HEK293T (cell line): Measurements from ENCODE around the gene SMARCD1.

Source experiments
- CTCF ChIA-PET: fragments of 350-600 bp; formaldehyde crosslinking; extraction: SDS; loops from one replicate; lab custom pipeline; 2021; ENCODE audit warnings: antibody characterized with exemption, inconsistent platforms; lab: Yijun Ruan, JAX
- POLR2A ChIA-PET: fragments of 350-600 bp; formaldehyde crosslinking; extraction: SDS; loops from one replicate; lab custom pipeline; 2020; ENCODE audit warnings: antibody characterized with exemption, inconsistent platforms; lab: Yijun Ruan, JAX
- DNase-seq: peaks from one replicate; pipeline ENCODE4 v3.0.0; 2012; ENCODE audit warnings: mixed read lengths; ENCODE audit errors: extremely low spot score
- ARNT ChIP-seq: fragments of 450-650 bp; IDR thresholded peaks from 2 replicates; pipeline ENCODE4 v1.6.1; 2017; ENCODE audit warnings: mild to moderate bottlenecking
- BHLHE40 ChIP-seq: fragments of 450-650 bp; IDR thresholded peaks from 2 replicates; pipeline ENCODE4 v1.6.1; 2016; ENCODE audit warnings: mild to moderate bottlenecking, moderate library complexity, borderline replicate concordance
- CTBP1 ChIP-seq: fragments of 450-650 bp; IDR thresholded peaks from 2 replicates; pipeline ENCODE4 v1.6.1; 2016; ENCODE audit warnings: borderline replicate concordance
- ELF4 ChIP-seq: fragments of 450-650 bp; IDR thresholded peaks from 2 replicates; pipeline ENCODE4 v1.6.1; 2017; ENCODE audit warnings: antibody characterized with exemption
- FOXA1 ChIP-seq: fragments of 450-650 bp; IDR thresholded peaks from 2 replicates; pipeline ENCODE4 v1.6.1; 2016; ENCODE audit warnings: mild to moderate bottlenecking
- FOXK2 ChIP-seq: fragments of 450-650 bp; IDR thresholded peaks from 2 replicates; pipeline ENCODE4 v1.6.1; 2016; ENCODE audit warnings: mild to moderate bottlenecking
- FOXM1 ChIP-seq: fragments of 450-650 bp; IDR thresholded peaks from 2 replicates; pipeline ENCODE4 v1.6.1; 2017; ENCODE audit warnings: mild to moderate bottlenecking, borderline replicate concordance
- HDGF ChIP-seq: fragments of 450-650 bp; IDR thresholded peaks from 2 replicates; pipeline ENCODE4 v1.6.1; 2017; ENCODE audit warnings: antibody characterized with exemption, borderline replicate concordance
- L3MBTL2 ChIP-seq: fragments of 450-650 bp; conservative IDR thresholded peaks from 2 replicates; pipeline ENCODE4 v1.6.1; 2016; ENCODE audit warnings: mild to moderate bottlenecking
- LEF1 ChIP-seq: fragments of 450-650 bp; IDR thresholded peaks from 2 replicates; pipeline ENCODE4 v1.6.1; 2017; ENCODE audit warnings: mild to moderate bottlenecking, borderline replicate concordance
- NFRKB ChIP-seq: fragments of 450-650 bp; IDR thresholded peaks from 2 replicates; pipeline ENCODE4 v1.6.1; 2016; ENCODE audit warnings: mild to moderate bottlenecking, moderate library complexity
- SP1 ChIP-seq: fragments of 450-650 bp; IDR thresholded peaks from 2 replicates; pipeline ENCODE4 v1.6.1; 2017
- SUZ12 ChIP-seq: fragments of 450-650 bp; IDR thresholded peaks from 2 replicates; pipeline ENCODE4 v1.6.1; 2016; ENCODE audit warnings: mild to moderate bottlenecking
- TARDBP ChIP-seq: fragments of 450-650 bp; IDR thresholded peaks from 2 replicates; pipeline ENCODE4 v1.6.1; 2016
- ZNF384 ChIP-seq: fragments of 450-650 bp; IDR thresholded peaks from 2 replicates; pipeline ENCODE4 v1.6.1; 2016
- TF ChIP-seq, protein P1 (sequence below): fragments of 450-650 bp; IDR thresholded peaks from 2 replicates; pipeline ENCODE4 v1.6.1; 2016

Gene SMARCD1

DNA sequence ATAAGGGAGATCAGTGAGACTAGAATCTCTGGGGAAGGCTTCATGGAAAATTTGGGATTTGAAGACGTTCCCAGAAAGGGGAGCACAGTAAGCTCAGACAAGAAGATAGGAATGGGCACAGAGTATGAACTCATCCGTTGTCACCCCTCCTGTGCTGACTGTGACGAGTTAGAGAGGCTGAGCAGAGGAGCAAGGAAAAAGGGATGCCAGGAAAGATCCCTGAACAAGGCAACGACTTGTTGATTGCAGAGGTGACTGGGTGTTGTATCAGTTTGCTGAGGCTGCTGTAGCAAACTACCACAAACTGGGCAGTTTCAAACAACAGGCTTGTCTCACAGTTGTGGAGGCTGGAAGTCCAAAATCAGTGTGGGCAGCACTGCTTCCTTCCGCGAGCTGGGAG lies 12.8 kb downstream of the SMARCD1 start:
- ChIA-PET CTCF (no interaction called here), POLR2A (interaction anchor here (1.0 kb wide), 1 partner anchor 13 kb away, joined by 4 read pairs; the partner anchor contains the start of gene SMARCD1)
- no peak for DNase-seq
- TF ChIP-seq L3MBTL2 (no peak), BHLHE40 (no peak), HDGF (no peak), SP1 (no peak), ARNT (no peak)

DNA sequence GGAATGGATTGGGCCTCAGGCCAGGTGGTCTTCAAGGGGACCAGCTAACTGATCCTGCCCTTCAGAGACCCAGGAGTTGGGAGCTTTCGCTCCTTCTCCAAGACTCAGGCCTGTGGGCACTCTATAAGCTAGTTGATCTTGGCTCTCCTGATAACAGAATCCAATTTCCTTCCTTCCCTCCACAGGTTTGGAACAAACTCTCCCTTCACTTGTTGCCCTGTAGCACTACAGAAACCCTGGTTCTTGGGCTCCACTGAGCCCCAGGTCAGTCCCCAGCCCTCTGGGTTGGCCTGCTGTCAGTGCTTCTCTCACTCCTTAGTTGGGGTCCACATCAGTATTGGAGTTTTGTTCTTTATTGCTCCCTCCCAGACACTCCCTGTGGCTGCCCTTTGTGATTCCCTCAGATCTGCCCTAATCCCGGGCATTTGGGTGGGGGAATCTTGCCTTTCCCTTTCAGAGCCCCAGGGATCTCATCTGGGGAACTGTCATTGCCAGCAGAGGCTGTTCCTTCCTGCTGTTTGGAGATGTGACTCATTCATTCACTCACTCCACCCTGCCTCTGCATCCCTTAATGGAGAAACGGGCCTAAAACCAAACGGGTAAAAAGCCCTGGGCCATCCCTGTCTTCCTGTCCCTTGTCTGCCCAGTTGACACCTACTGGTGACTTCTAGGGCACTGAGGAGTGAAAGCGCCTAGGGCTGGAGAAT lies 14.3 kb downstream of the SMARCD1 start:
- ChIA-PET CTCF (no interaction called here), POLR2A (no interaction called here)
- no peak for DNase-seq
- TF ChIP-seq BHLHE40 (no peak), LEF1 (no peak), NFRKB (no peak), L3MBTL2 (no peak), SP1 (no peak), CTBP1 (no peak), FOXM1 (no peak)
- TF ChIP-seq, protein P1, sequence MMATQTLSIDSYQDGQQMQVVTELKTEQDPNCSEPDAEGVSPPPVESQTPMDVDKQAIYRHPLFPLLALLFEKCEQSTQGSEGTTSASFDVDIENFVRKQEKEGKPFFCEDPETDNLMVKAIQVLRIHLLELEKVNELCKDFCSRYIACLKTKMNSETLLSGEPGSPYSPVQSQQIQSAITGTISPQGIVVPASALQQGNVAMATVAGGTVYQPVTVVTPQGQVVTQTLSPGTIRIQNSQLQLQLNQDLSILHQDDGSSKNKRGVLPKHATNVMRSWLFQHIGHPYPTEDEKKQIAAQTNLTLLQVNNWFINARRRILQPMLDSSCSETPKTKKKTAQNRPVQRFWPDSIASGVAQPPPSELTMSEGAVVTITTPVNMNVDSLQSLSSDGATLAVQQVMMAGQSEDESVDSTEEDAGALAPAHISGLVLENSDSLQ, result no peak

DNA sequence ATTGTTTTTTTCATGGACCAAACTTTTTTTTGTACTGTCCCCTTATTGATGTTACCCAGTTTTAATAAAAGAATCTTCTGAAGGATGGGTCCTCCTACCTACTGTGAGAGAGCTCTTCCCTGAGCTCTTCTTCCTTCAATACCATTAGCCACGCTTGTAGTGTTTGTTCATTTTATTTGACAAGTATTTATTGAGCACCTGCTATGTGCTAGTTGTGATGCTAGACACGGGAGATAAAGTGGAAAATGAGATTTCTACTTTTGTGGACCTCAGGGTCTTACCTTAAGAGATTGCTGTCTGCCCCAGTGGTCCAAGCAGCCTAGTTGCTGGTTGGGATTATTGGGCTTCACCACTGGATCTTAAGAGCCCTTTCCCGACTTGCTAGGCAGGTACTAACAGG lies 15.4 kb downstream of the SMARCD1 start:
- ChIA-PET POLR2A (interaction anchor here (1.0 to 2.2 kb wide), 2 partner anchors 11 to 16 kb away, joined by 6 to 12 read pairs; partner anchors contain the start of genes COX14 and SMARCD1), CTCF (interaction anchor here (1.1 to 3.9 kb wide), 3 partner anchors 11 to 75 kb away, joined by 3 to 33 read pairs (median 3); partner anchors contain the start of gene COX14)
- no peak for TF ChIP-seq TARDBP
- TF ChIP-seq NFRKB, result no peak
- TF ChIP-seq L3MBTL2, result no peak
- TF ChIP-seq CTBP1, result no peak
- TF ChIP-seq SP1, result no peak
- TF ChIP-seq BHLHE40, result no peak
- no peak for TF ChIP-seq ZNF384
- TF ChIP-seq HDGF, result no peak
- no peak for TF ChIP-seq LEF1
- no peak for DNase-seq

DNA sequence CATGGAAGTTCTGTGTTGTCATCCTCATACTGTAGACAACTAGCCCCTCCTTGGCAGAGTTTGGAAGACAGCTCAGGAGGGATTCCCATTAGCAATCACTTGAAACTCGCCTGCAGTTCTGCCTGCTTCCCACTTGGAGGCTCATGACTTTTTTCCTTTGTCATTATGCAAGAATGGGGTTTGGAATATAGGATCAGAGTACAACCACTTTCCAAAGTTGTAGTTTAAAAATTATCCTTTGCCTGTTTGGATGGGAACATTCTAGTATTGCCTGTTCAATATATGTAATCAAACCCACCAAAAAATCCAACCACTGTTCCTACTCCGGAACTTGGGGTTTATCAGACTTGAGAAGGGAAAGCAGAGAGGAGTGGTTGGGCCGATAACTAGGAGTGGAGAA lies 16.5 kb downstream of the SMARCD1 start:
- TF ChIP-seq CTBP1 (no peak), FOXK2 (no peak), ARNT (no peak), TARDBP (no peak), ZNF384 (no peak), FOXA1 (no peak), ELF4 (no peak), FOXM1 (no peak), NFRKB (no peak), BHLHE40 (no peak), LEF1 (no peak)
- TF ChIP-seq, protein P1, result no peak
- peak; percentile 59 for DNase-seq
- ChIA-PET CTCF (interaction anchor here (0.7 to 3.9 kb wide), 4 partner anchors 9 to 273 kb away, joined by 3 to 33 read pairs (median 6); partner anchors contain the start of gene COX14), POLR2A (interaction anchor here (1.1 to 2.2 kb wide), 3 partner anchors 10 to 66 kb away, joined by 3 to 12 read pairs (median 6); partner anchors contain the start of genes CERS5, COX14 and SMARCD1)

DNA sequence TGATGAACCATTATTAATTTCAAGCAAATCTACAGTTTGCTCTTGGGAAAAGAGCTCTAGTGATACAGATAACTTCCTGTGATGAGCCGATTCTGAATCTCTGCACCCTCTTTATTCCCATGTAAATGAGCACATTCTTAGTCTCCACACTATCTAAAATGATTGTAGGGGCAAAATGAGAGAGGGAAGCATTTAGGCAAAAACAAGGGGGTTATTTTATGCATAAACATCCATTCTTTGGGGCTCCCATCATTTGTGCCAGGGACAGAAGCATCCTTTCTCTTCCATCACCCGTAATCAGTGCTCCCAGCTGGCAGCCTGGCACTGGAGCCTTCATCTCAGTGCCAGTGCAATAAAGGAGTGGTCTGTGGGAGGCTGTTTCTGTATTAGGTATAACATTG lies 17.0 kb downstream of the SMARCD1 start:
- ChIA-PET POLR2A (interaction anchor here (1.0 to 2.2 kb wide), 4 partner anchors 10 to 65 kb away, joined by 3 to 12 read pairs (median 4); partner anchors contain the start of genes CERS5, COX14 and SMARCD1), CTCF (interaction anchor here (0.7 to 3.9 kb wide), 3 partner anchors 9 to 72 kb away, joined by 3 to 33 read pairs (median 4); partner anchors contain the start of gene COX14)
- TF ChIP-seq L3MBTL2 (no peak), SUZ12 (no peak), ARNT (no peak), TARDBP (no peak), ZNF384 (no peak), LEF1 (no peak), FOXM1 (no peak), SP1 (no peak), ELF4 (no peak), FOXK2 (no peak), NFRKB (no peak), HDGF (no peak), CTBP1 (no peak), BHLHE40 (no peak), FOXA1 (no peak)
- TF ChIP-seq, protein P1, result no peak
- no peak for DNase-seq
